Mucosa of stomach (tissue), 1 donor: ENCODE results near the gene TNRC6C.

Experiments used
- H3K27me3 ChIP-seq: one replicate; pipeline ENCODE4 v1.7.0; 2013; ENCODE audit warnings: mild to moderate bottlenecking, low read length; ENCODE audit not compliant: control insufficient read depth, insufficient read depth
- H3K36me3 ChIP-seq: one replicate; pipeline ENCODE4 v1.7.0; 2013; ENCODE audit warnings: low read length; ENCODE audit not compliant: control insufficient read depth, insufficient read depth
- H3K4me1 ChIP-seq: one replicate; pipeline ENCODE4 v1.7.0; 2013; ENCODE audit warnings: mild to moderate bottlenecking, low read length; ENCODE audit not compliant: control insufficient read depth, insufficient read depth
- H3K4me3 ChIP-seq: one replicate; pipeline ENCODE4 v1.7.0; 2013; ENCODE audit warnings: low read length
- H3K9ac ChIP-seq: one replicate; pipeline ENCODE4 v1.7.0; 2013; ENCODE audit warnings: mild to moderate bottlenecking, low read length, moderate library complexity
- H3K9me3 ChIP-seq: one replicate; pipeline ENCODE4 v1.7.0; 2013; ENCODE audit warnings: mild to moderate bottlenecking, low read length, moderate library complexity; ENCODE audit not compliant: control insufficient read depth
- donor health status: Pancreatic carcinoma.

TNRC6C gene

DNA sequence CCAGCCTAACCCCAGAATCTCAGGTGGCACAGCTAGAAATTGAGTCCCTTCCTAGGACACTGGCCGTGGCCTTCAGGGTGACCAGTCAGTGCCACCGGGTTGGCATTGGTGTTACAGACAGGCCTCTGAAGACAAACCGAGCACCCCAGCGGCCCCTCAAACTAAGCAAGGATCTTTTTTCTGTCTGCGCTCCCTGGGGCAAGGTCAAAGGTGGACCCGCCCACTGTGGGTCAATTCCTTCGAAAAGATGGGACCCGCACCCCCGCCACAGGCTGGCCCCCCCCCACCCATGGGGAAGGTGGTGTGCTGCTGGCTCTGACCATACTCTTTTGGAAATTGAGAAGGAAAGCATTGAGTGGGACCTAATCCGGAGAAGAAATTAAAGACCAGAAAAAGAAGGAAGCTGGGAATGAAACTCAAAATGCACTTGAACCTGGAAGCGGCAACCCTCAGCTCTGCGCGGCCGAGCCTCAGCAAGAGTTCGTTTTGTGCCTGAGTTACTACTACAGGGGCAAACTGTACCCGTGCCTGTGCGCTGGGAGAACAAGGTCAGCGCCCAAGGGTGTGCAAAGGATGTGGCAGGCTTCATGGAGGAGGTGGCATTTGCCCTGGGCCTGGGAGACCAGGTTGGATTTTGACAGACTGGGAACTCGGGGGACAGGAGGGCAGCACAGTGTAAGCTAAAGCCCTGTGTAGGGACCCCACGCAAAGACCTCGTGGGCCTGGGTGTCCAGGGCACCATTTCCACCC lies 149.6 kb downstream of the TNRC6C start:
- Histone ChIP-seq H3K36me3 (no peaks in the 10 kb centered on the region), H3K9me3 (no peaks in the 10 kb centered on the region), H3K4me1 (peaks cover 8% of the 10 kb centered on the region), H3K27me3 (no peaks in the 10 kb centered on the region), H3K4me3 (no peak overlapping the region), H3K9ac (no peak overlapping the region)

DNA sequence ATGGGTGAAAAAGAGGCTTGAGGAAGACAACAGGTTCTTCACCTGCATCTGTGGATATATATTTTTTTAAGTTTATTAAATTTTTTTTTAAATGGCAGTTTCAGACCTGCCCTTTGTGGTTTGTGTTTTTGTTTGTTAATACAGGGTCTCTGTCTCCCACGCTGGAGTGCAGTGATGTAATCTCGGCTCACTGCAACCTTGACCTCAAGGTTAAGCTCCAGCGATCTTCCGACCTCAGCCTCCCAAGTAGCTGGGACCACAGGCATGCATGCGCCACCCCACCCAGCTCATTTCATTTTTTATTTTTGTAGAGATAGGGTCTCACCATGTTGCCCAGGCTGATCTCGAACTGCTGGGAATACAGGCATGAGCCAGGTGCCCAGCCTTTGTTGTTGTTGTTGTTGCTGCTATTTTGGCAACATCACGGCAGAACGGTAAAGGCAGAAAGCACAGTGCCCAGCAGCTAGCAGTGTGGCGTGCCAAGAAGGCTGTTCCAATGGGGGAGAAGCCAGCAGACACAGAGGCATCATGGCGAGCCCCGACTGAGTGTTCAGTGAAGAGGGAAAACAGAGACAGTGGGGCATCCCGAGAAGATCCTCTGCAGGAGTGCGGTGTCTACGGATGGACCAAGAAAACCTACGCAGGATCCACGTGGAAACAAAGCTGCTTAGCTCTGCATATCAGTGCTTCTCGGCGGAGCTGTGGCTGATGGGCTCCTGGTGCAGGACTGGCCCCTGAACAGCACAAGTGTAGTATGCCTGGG lies 150.4 kb downstream of the TNRC6C start:
- H3K4me3 ChIP-seq, result no peak overlapping the region
- no peak overlapping the region for H3K9ac ChIP-seq
- no peaks in the 10 kb centered on the region for H3K9me3 ChIP-seq
- peaks cover 8% of the 10 kb centered on the region for H3K4me1 ChIP-seq
- no peaks in the 10 kb centered on the region for H3K27me3 ChIP-seq
- no peaks in the 10 kb centered on the region for H3K36me3 ChIP-seq

DNA sequence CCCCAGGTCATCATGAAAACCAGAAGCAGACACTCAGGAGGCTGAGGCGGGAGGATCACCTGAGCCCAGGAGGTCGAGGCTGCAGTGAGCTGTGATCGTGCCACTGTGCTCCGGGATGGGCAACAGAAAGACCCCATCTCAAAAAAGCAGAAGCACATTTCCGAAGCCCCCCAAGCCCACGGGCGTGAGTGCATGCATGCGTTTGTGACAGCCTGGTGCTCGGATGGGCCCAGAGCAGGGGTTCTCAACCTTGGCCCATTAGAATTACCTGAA lies 150.9 kb downstream of the TNRC6C start:
- Histone ChIP-seq H3K4me1 (peaks cover 8% of the 10 kb centered on the region), H3K27me3 (no peaks in the 10 kb centered on the region), H3K4me3 (no peak overlapping the region), H3K9ac (no peak overlapping the region), H3K36me3 (no peaks in the 10 kb centered on the region), H3K9me3 (no peaks in the 10 kb centered on the region)

DNA sequence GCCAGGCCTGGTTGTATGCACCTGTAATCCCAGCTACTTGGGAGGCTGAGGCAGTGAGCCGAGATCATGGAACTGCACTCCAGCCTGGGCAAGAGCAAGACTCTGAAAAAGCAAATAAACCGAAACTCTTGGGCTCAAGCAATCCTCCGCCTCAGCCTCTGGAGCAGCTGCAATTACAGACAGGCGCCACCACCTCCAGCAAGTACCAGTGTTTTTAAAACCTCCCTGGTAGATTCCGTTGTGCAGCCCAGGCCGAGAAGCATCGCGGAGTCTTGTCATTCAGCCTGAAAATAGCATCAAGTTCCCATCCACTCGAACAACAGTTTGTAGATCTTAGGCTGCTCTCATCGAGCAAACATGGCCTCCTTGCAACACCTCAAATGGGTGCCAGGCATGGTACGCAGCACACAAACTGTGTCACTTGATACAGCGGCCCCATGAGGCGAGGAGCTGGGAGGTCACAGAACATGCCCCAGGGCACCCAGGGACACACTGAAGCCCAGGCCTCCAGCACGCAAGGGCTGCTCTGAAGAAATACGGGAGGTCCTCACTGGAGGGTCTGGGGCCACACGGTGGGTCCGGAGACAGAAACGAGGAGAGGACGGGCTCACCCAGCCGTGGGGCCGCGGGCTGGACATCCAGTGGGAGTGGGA lies 152.0 kb downstream of the TNRC6C start:
- no peaks in the 10 kb centered on the region for H3K36me3 ChIP-seq
- H3K4me1 ChIP-seq, result peaks cover 8% of the 10 kb centered on the region
- H3K9ac ChIP-seq, result no peak overlapping the region
- H3K9me3 ChIP-seq, result no peaks in the 10 kb centered on the region
- no peaks in the 10 kb centered on the region for H3K27me3 ChIP-seq
- H3K4me3 ChIP-seq, result no peak overlapping the region

DNA sequence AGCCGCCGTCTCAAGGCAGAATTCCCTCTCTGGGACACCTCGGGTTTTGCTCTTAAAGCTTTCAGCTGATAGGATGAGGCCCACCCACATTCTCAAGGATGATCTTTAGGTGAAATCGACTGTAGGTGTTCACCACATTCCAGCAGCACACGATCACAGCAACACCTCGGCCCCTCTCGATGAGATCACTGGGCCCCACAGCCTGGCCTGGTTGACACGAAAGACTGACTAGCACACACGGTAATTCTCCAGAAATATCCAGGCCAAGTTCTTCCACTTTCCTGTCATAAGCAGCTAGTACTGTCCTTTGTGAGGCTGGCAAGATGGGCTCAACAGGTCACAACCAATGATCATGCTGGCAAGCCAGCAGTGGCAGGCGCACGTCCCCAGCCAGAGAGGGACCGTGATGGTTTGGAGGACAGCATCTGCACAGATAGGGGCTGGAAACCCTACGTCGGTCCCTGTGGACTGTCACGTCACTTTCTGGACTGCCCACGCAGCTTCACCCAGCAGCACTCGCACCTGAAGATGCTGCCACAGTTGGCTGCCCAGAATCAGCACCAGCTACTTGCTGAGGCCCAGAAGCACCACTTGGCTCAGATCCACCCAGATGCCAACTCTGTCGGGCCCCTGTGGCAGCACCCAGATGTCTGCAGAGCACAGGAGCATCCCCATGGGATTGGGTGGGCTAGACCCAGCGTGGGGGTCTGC lies 152.7 kb downstream of the TNRC6C start:
- H3K36me3 ChIP-seq, result no peaks in the 10 kb centered on the region
- peaks cover 8% of the 10 kb centered on the region for H3K4me1 ChIP-seq
- no peak overlapping the region for H3K9ac ChIP-seq
- H3K9me3 ChIP-seq, result no peaks in the 10 kb centered on the region
- H3K27me3 ChIP-seq, result no peaks in the 10 kb centered on the region
- H3K4me3 ChIP-seq, result no peak overlapping the region

DNA sequence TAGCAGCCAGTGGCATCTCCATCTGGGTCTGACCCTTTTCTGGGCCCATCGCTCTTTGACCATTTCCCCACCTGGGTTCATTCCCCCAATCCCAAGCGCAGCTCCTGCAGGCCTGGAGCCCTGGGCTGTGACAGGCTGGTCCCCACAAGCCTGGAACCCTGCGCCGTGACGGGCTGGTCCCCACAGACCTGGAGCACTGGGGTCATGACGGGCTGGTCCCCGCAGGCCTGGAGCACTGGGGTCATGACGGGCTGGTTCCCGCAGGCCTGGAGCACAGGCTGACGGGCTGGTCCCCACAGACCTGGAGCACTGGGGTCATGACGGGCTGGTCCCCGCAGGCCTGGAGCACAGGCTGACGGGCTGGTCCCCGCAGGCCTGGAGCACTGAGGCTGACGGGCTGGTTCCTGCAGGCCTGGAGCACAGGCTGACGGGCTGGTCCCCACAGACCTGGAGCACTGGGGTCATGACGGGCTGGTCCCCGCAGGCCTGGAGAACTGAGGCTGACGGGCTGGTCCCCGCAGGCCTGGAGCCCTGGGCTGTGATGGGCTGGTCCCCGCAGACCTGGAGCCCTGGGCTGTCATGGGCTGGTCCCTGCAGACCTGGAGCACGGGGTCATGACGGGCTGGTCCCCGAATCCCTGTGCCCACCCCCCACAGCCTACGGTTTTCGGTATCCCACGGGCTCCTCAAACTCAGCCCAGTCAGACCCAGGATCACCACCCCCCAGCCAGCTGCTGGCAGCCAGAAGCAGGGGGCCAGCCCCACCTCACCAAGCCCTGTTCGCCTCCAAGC lies 153.4 kb downstream of the TNRC6C start:
- H3K36me3 ChIP-seq, result no peaks in the 10 kb centered on the region
- no peak overlapping the region for H3K4me3 ChIP-seq
- no peak overlapping the region for H3K9ac ChIP-seq
- H3K9me3 ChIP-seq, result no peaks in the 10 kb centered on the region
- no peaks in the 10 kb centered on the region for H3K27me3 ChIP-seq
- peaks cover 9% of the 10 kb centered on the region for H3K4me1 ChIP-seq

DNA sequence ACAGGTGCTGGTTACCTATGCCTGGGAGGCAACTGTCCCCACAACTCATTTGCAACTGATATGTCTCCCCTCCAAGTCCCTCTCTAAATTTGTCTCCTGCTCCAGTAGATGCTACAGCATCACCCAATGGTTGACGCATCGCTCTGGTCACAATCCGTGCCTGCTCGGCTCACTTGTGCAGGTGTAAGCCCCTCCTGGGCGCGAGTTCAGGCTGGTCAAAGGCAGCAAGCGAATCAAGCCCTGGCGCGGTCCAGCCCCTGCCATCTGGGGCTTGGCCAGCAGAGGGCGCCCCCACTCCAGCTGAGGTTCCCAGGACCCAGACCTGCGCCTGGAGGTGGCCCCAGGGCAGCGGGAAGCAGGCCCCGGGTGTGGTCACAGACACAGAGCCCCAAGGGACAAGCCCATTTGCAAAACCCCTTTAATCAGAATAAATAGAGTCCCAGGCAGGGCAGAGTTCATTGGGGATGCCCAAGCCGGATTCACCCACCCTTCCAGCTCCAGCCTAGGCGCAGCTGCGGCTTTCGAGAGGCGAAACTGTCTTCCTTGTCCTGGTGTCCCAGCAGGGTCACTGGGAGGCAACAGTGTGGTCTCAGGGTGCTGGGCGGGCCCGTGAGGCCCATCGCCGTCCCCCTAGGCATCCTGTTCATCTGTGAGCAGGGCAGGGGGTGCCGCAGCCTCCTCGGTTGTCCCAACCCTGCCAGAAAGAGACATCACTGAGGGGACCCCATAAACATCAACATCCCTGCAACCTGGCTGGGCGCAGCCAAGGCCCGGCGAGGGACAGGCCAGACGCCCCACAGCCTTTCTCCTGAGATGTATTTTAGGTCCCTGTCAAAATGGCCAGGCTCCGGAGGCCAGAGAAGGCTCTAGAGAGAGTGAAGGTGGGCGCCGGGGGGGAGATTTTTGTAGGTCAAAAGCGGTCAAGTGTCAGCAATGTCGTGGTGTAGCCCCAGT lies 154.3 kb downstream of the TNRC6C start:
- H3K4me3 ChIP-seq, result no peak overlapping the region
- no peaks in the 10 kb centered on the region for H3K9me3 ChIP-seq
- no peak overlapping the region for H3K9ac ChIP-seq
- peaks cover 17% of the 10 kb centered on the region for H3K4me1 ChIP-seq
- H3K27me3 ChIP-seq, result no peaks in the 10 kb centered on the region
- H3K36me3 ChIP-seq, result no peaks in the 10 kb centered on the region

DNA sequence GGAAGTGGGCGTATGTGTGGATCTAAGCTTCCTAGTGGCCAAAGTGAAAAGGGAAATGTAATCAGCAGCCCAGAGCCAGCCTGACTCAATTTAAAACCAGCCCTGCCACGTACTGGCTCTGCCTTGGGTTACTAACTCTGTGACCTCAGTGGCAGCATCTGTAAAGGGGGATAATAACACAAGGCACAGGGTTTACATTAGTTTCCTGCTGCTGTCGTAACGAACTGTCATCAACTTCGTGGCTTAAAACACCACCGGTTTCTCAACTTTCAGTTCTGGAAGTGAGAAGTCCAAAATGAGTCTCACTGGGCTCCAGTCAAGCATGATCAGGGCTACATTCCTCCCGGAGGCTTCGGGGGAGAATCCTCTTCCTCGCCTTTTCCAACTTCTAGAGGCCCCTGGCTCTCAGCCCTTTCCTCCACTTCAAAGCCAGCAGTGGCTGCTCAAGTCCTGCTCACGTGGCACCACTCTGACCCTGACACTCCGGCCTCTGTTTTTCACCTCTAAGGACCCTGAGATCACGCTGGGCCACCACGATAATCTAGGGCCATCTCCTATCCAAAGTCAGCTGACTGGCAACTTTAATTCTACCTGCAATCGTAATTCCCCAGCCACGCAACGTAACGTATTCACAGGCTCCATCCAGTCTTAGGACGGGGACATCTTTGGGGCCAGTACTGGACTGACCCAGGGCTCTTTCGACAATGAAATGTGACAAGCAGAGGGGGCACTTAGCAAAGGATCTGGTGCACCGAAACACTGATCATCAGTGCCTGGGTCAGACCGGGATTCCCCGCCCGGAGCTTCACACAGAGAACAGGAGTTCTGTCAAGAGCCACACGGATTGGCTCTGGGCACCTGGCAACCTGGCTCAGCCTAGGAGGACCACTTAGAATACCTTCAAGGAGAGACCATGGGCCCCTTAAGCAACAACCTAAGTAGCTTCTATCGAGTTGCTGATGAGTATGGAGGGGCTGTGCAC lies 155.6 kb downstream of the TNRC6C start:
- Histone ChIP-seq H3K4me3 (no peak overlapping the region), H3K4me1 (peaks cover 18% of the 10 kb centered on the region), H3K36me3 (no peaks in the 10 kb centered on the region)

DNA sequence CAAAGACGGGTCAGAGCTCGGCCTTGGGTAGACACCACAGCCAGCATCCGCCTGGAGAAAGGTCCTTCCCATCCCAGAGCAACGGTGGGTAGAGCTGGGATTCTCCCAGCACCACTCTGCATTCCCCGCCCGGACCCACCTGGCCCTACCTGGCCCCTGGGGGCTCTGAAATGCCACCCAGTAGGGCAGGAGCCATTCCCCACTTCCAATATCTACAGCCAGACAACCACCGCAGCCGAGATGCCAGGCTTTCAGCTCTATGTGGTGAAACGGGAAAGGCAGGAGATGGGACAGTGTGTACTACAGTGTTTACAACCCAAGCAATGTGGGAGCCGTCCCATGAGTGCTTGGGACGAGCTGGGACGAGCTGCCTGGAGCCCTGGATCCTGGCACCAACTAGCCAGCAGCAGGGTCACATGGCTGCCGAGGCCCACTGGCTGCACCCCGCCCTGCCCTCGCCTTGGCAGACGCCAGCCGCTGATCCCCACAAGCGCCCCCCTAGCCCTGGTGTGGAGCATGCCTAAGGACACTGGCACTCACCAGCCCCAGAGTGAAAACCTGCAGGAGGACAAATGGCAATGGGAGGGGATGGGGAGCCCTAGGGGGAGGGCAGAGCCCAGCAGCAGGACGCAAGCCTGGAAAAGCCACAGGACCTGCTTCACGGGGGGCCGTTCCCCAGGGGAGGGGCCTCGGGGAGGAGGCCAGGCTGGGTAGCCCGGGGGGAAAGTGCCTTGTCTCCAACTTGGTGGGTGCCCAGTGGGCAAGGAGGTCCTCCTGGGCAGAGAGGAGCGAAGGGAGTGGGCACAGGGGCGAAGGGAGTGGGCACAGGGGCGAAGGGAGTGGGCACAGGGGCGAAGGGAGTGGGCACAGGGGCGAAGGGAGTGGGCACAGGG lies 156.6 kb downstream of the TNRC6C start:
- no peak overlapping the region for H3K9ac ChIP-seq

More for the DNA sequence above, 155.6 kb downstream of the TNRC6C start:
- Histone ChIP-seq H3K9ac (no peak overlapping the region), H3K27me3 (no peaks in the 10 kb centered on the region), H3K9me3 (no peaks in the 10 kb centered on the region)

More for the DNA sequence above, 156.6 kb downstream of the TNRC6C start:
- Histone ChIP-seq H3K4me1 (peaks cover 18% of the 10 kb centered on the region), H3K27me3 (no peaks in the 10 kb centered on the region), H3K9me3 (no peaks in the 10 kb centered on the region), H3K36me3 (no peaks in the 10 kb centered on the region), H3K4me3 (no peak overlapping the region)
